K562 (cell line): Measurements from ENCODE around the gene RBFOX2. TPM values are rescaled to one million over a fixed set of nuclear protein-coding genes. Genes with fewer than 3 reads are reported as not detected.

Experiments
- ATAC-seq: fragments of 200-7000 bp; cut with Tn5 transposase; 3 replicates; pipeline ENCODE4 v1.9.1; 2020; ENCODE audit warnings: moderate library complexity
- BruUV-seq: library from RNA; stranded (reverse); fragments of 400-500 nt; replicated peaks from 2 replicates; lab custom pipeline; 2021; lab: Mats Ljungman, UMichigan
- CTCF ChIA-PET: fragments of 300-600 bp; formaldehyde crosslinking; extraction: SDS; loops from one replicate; lab custom pipeline; 2021; ENCODE audit warnings: low intra/inter-chr PET ratio; lab: Yijun Ruan, JAX
- POLR2A ChIA-PET: fragments of 300-600, 350-650 bp; sonication (Branson Sonifier 250); formaldehyde crosslinking; extraction: SDS; loops from one replicate; lab custom pipeline; 2021; ENCODE audit warnings: antibody characterized with exemption, inconsistent platforms; lab: Yijun Ruan, JAX
- DNase-seq, 4 experiments: peaks; one replicate each; pipeline versions ENCODE4 v3.0.0 to v3.0.0-alpha.2; 2011 to 2018; ENCODE audit warnings: low spot score in 3 of 4, mixed read lengths in 3 of 4; ENCODE audit errors: extremely low read depth in 1 of 4
- FAIRE-seq: peaks from 2 replicates; lab custom pipeline; 2011; peaks lifted over from hg19 to GRCh38; lab: Jason Lieb, UNC
- H2AFZ ChIP-seq: 2 replicates; pipeline ENCODE4 v1.6.0; 2011; ENCODE audit warnings: low read depth, low read length, control low read depth, inconsistent platforms
- H3K27ac ChIP-seq: fragments of 200-600 bp; 3 replicates; pipeline ENCODE4 v1.8.0; 2011; ENCODE audit warnings: low read depth, mild to moderate bottlenecking, control low read depth, inconsistent platforms, low read length, moderate library complexity, mixed read lengths; ENCODE audit errors: extremely low read depth
- H3K27me3 ChIP-seq, 2 experiments: fragments of 300-600 bp in 1 of 2; 2 replicates in 1 of 2; 3 replicates in 1 of 2; pipeline versions ENCODE4 v1.6.0 to v1.8.0; 2011; ENCODE audit warnings: inconsistent platforms in 2 of 2, low read length in 2 of 2, mild to moderate bottlenecking in 1 of 2, mixed read lengths in 1 of 2, moderate library complexity in 1 of 2; ENCODE audit not compliant: control insufficient read depth in 2 of 2, insufficient read depth in 2 of 2
- H3K36me3 ChIP-seq: fragments of 300-600 bp; 3 replicates; pipeline ENCODE4 v1.8.0; 2011; ENCODE audit warnings: mild to moderate bottlenecking, low read length, inconsistent platforms; ENCODE audit not compliant: control insufficient read depth, insufficient read depth
- H3K4me1 ChIP-seq, 2 experiments: fragments of 200-600 bp in 1 of 2; replicated peaks in 1 of 2; 2 replicates in 1 of 2; 3 replicates in 1 of 2; pipeline versions ENCODE4 v1.5.1 to v1.8.0; 2011; ENCODE audit warnings: inconsistent platforms in 2 of 2, low read length in 2 of 2, mild to moderate bottlenecking in 1 of 2, mixed read lengths in 1 of 2, moderate library complexity in 1 of 2; ENCODE audit not compliant: control insufficient read depth in 2 of 2, insufficient read depth in 2 of 2
- H3K4me2 ChIP-seq: 2 replicates; pipeline ENCODE4 v1.6.1; 2011; ENCODE audit warnings: low read length, control low read depth, inconsistent platforms, mixed read lengths; ENCODE audit not compliant: insufficient read depth
- H3K4me3 ChIP-seq: fragments of 200-600 bp; sonication (generic), shearing (Covaris generic); 2 replicates; pipeline ENCODE4 v1.5.1; 2016; ENCODE audit warnings: control low read depth, inconsistent platforms
- H3K79me2 ChIP-seq: fragments of 200-600 bp; 3 replicates; pipeline ENCODE4 v1.8.0; 2011; ENCODE audit warnings: low read length, inconsistent platforms; ENCODE audit not compliant: control insufficient read depth, insufficient read depth
- H3K9ac ChIP-seq, 2 experiments: 2 replicates each; pipeline versions ENCODE4 v1.6.0 to v1.6.1; 2011; ENCODE audit warnings: low read depth in 2 of 2, low read length in 2 of 2, control low read depth in 1 of 2, inconsistent platforms in 1 of 2, mild to moderate bottlenecking in 1 of 2, mixed read lengths in 1 of 2; ENCODE audit not compliant: insufficient read depth in 1 of 2
- H3K9me1 ChIP-seq: one replicate; pipeline ENCODE4 v1.6.0; 2011; ENCODE audit warnings: inconsistent platforms, mild to moderate bottlenecking, low read length, moderate library complexity; ENCODE audit not compliant: control insufficient read depth, insufficient read depth
- H3K9me3 ChIP-seq: replicated peaks from 2 replicates; pipeline ENCODE4 v1.5.1; 2011; ENCODE audit warnings: low read depth, low read length, inconsistent platforms; ENCODE audit not compliant: control insufficient read depth, insufficient read depth
- H4K20me1 ChIP-seq: replicated peaks from 2 replicates; pipeline ENCODE4 v1.6.1; 2011; ENCODE audit warnings: low read length, inconsistent platforms, mixed read lengths; ENCODE audit not compliant: control insufficient read depth, insufficient read depth
- ASH1L ChIP-seq: fragments of 450-650 bp; IDR thresholded peaks from 2 replicates; pipeline ENCODE4 v1.6.1; 2018; ENCODE audit warnings: borderline replicate concordance, mild to moderate bottlenecking, low read depth; ENCODE audit not compliant: partially characterized antibody
- CEBPZ ChIP-seq: fragments of 150-350 bp; IDR thresholded peaks from 2 replicates; pipeline ENCODE4 v1.6.1; 2014; ENCODE audit warnings: low read depth, mild to moderate bottlenecking, low read length, borderline replicate concordance
- FUS ChIP-seq: fragments of 200-400 bp; formaldehyde crosslinking; optimal IDR thresholded peaks from 2 replicates; pipeline ENCODE3; 2017; ENCODE audit warnings: low read depth, low read length
- HNRNPH1 ChIP-seq: fragments of 200-400 bp; formaldehyde crosslinking; optimal IDR thresholded peaks from 2 replicates; pipeline ENCODE3; 2017; ENCODE audit warnings: low read depth, mild to moderate bottlenecking, low read length, moderate library complexity
- HNRNPL ChIP-seq: fragments of 200-400 bp; formaldehyde crosslinking; IDR thresholded peaks from 2 replicates; pipeline ENCODE4 v1.6.1; 2017; ENCODE audit warnings: low read depth, mild to moderate bottlenecking, low read length
- KDM4B ChIP-seq, 2 experiments: fragments of 450-650 bp in 1 of 2; sonication (generic) in 1 of 2; IDR thresholded peaks; 2 replicates each; pipeline ENCODE4 v1.6.1; 2016 to 2017; ENCODE audit warnings: borderline replicate concordance in 2 of 2, antibody characterized with exemption in 1 of 2, low read depth in 1 of 2, mild to moderate bottlenecking in 1 of 2
- KDM5B ChIP-seq: fragments of 200-600 bp; sonication (generic); IDR thresholded peaks from 2 replicates; pipeline ENCODE4 v1.6.1; 2012; ENCODE audit warnings: low read depth, mild to moderate bottlenecking, moderate library complexity, low read length, control low read depth, inconsistent platforms; ENCODE audit not compliant: insufficient replicate concordance
- MAX ChIP-seq: sonication (generic); formaldehyde crosslinking; IDR thresholded peaks from 2 replicates; pipeline ENCODE4 v1.9.0; 2022; ENCODE audit warnings: mild to moderate bottlenecking, missing genetic modification reagents
- MCM7 ChIP-seq, 2 experiments: fragments of 450-650 bp; IDR thresholded peaks; 2 replicates each; pipeline ENCODE4 v1.6.1; 2016 to 2018
- NFYB ChIP-seq: IDR thresholded peaks from 2 replicates; pipeline ENCODE4 v1.6.1; 2011; ENCODE audit warnings: mild to moderate bottlenecking, moderate library complexity; ENCODE audit not compliant: insufficient read length; ENCODE audit errors: extremely low read depth
- RBM14 ChIP-seq: fragments of 200-400 bp; formaldehyde crosslinking; IDR thresholded peaks from 2 replicates; pipeline ENCODE4 v1.6.1; 2018; ENCODE audit warnings: low read depth, mild to moderate bottlenecking, low read length, moderate library complexity, borderline replicate concordance; ENCODE audit not compliant: insufficient read depth
- WHSC1 ChIP-seq: IDR thresholded peaks from one replicate; pipeline ENCODE4 v1.6.1; 2012; ENCODE audit warnings: low read length, control low read depth, inconsistent platforms
- ZBTB43 ChIP-seq: sonication (generic); formaldehyde crosslinking; IDR thresholded peaks from 2 replicates; pipeline ENCODE4 v1.8.0; 2023; ENCODE audit warnings: mild to moderate bottlenecking, missing genetic modification reagents
- ZNF165 ChIP-seq: fragments of 250-450 bp; sonication (Bioruptor Pico); IDR thresholded peaks from 2 replicates; pipeline ENCODE4 v1.4.0; 2020; ENCODE audit warnings: borderline replicate concordance
- ZNF311 ChIP-seq: fragments of 250-450 bp; sonication (Bioruptor Pico); IDR thresholded peaks from 2 replicates; pipeline ENCODE4 v1.4.0; 2020; ENCODE audit warnings: mild to moderate bottlenecking, moderate library complexity
- ZNF57 ChIP-seq: fragments of 450-650 bp; formaldehyde crosslinking; IDR thresholded peaks from 2 replicates; pipeline ENCODE4 v1.4.0; 2020; ENCODE audit warnings: mild to moderate bottlenecking, moderate library complexity
- whole genome bisulfite sequencing: fragments of 100-300 bp; shearing (Covaris generic); methylation state at CpG from one replicate; pipeline ENCODE4 v1.1.6; 2016; ENCODE audit warnings: low coverage, mixed read lengths; ENCODE audit not compliant: insufficient coverage; ENCODE audit errors: missing lambda C conversion rate; 5-methylcytosine and 5-hydroxymethylcytosine counted together
- in situ Hi-C: fragments of 300-500 bp; cut with MboI; formaldehyde crosslinking; loops from 4 replicates; pipeline ENCODE4 v1.15.0; 2018; ENCODE audit warnings: inconsistent platforms, mixed read lengths
- intact Hi-C: fragments of 100-400 bp; cut with micrococcal nuclease; formaldehyde crosslinking; loops from 2 replicates; pipeline ENCODE4 v1.14.2; 2022
- polyA plus RNA-seq, 8 experiments: library from polyadenylated mRNA; depleted of rRNA in 4 of 8; stranded (reverse) in 5 of 8; unstranded in 3 of 8; fragments of >200 nt; fragmentation: Nextera tagmentation in 2 of 8; fragmentation: Illumina TruSeq in 1 of 8; extraction: Ambion mirVana in 2 of 8; extraction: Trizol in 1 of 8; gene quantifications; 2 replicates each; pipeline versions ENCODE4 v1.2.1 to v1.2.3, GENCODE V29; 2011 to 2014; ENCODE audit warnings: inconsistent platforms in 1 of 8, missing spikeins in 1 of 8
- total RNA-seq, 7 experiments: library from RNA; depleted of rRNA in 6 of 7; stranded (reverse); fragments of >200 nt in 6 of 7; fragmentation: Illumina TruSeq in 2 of 7; extraction: Trizol in 2 of 7; gene quantifications; 2 replicates each; pipeline versions ENCODE4 v1.2.1 to v1.2.3, GENCODE V29; 2011 to 2021; ENCODE audit warnings: low replicate concordance in 1 of 7

RBFOX2 gene
- total and polyA plus RNA-seq, 9 of the 15 experiments (the other 6 are each of a cell fraction or from before 2014, with no cell fraction given), result 5.8 to 24.8 (median 14.2) TPM

GRCh38 chr22:35756722-35757121 is 271.9 kb downstream of the RBFOX2 start:
- Histone ChIP-seq H3K4me1 (no peaks in the 10 kb centered on the region), H3K9me3 (no peaks in the 10 kb centered on the region), H3K9ac (no peak overlapping the region), H3K27me3 (no peaks in the 10 kb centered on the region), H4K20me1 (no peaks in the 10 kb centered on the region), H3K4me2 (no peak overlapping the region), H3K79me2 (no peaks in the 10 kb centered on the region), H3K36me3 (peaks cover 2% of the 10 kb centered on the region; the same call in 2 of the 3 replicates), H3K27ac (no peak overlapping the region), H3K9me1 (no peaks in the 10 kb centered on the region), H2AFZ (no peak overlapping the region), H3K4me3 (no peak overlapping the region)
- POLR2A ChIA-PET, result interaction anchor here (1.0 kb wide), 1 partner anchor 22 kb away, joined by 3 read pairs; no protein-coding TSS in a partner anchor
- ATAC-seq (no peak), FAIRE-seq (no peak), DNase-seq (peak in 2 of 4 experiments; percentile 15 to 16)
- in situ Hi-C loops, result no loop called here
- no TSS peak for BruUV-seq
- TF ChIP-seq ASH1L (no peak), ZBTB43 (CRISPR knock-in tag) (no peak), HNRNPH1 (no peak), MCM7 (IDR thresholded peaks at IDR 0.05) (no peak), KDM5B (no peak), CEBPZ (no peak), WHSC1 (no peak), ZNF165 (CRISPR knock-in tag) (no peak), RBM14 (no peak), ZNF311 (CRISPR knock-in tag) (no peak), MAX (CRISPR knock-in tag) (no peak), FUS (no peak), NFYB (no peak), ZNF57 (no peak), KDM4B (IDR thresholded peaks at IDR 0.05; ENCODE audit: borderline replicate concordance in 2 of 2, low read depth in 1 of 2) (no peak), HNRNPL (no peak)
- intact Hi-C loops, result no loop called here
- CTCF ChIA-PET, result no interaction called here
- 100% methylated on average over 1 of the region's 1 CpG for WGBS
